ENCODE data around the gene ZC3H4. TPM values are rescaled to one million over a fixed set of nuclear protein-coding genes. Genes with fewer than 3 reads are reported as not detected.

Gene ZC3H4
- total and polyA plus RNA-seq, 9 of the 15 experiments (the other 6 are each of a cell fraction or from before 2014, with no cell fraction given), result 2.2 to 75.6 (median 18.3) TPM

GRCh38 chr19:47111006-47111621, 2.5 kb downstream of the ZC3H4 start (continued):
- TF ChIP-seq SIX5 (IDR thresholded peaks at IDR 0.05; ENCODE audit: borderline replicate concordance in 1 of 2, insufficient read depth in 1 of 2, low read depth in 1 of 2, low read length in 2 of 2) (no peak), MITF (IDR thresholded peaks at IDR 0.05) (no peak), TFAP4 (CRISPR knock-in tag; IDR thresholded peaks at IDR 0.05; ENCODE audit: borderline replicate concordance) (peak; percentile 27; the same call in 1 of the 2 replicates), THAP7 (CRISPR knock-in tag; IDR thresholded peaks at IDR 0.05) (no peak), ZNF277 (CRISPR knock-in tag; IDR thresholded peaks at IDR 0.05; ENCODE audit: borderline replicate concordance) (no peak), SPI1 (IDR thresholded peaks at IDR 0.05; ENCODE audit: borderline replicate concordance, low read depth, low read length) (peak; percentile 73), ATF6 (CRISPR knock-in tag; IDR thresholded peaks at IDR 0.05) (no peak), RB1 (IDR thresholded peaks at IDR 0.05; ENCODE audit: low read depth) (0 out of 2 replicates have a peak, but pooled peaks have one; percentile 24), POLR2B (IDR thresholded peaks at IDR 0.05; ENCODE audit: low read depth, partially characterized antibody) (peak; percentile 37), ZNF174 (CRISPR knock-in tag; IDR thresholded peaks at IDR 0.05) (no peak), CBFB (CRISPR knock-in tag; IDR thresholded peaks at IDR 0.05) (no peak), TGIF2 (CRISPR knock-in tag; IDR thresholded peaks at IDR 0.05) (no peak), PURB (CRISPR knock-in tag; IDR thresholded peaks at IDR 0.05; ENCODE audit: low read depth) (no peak), SAP30 (IDR thresholded peaks at IDR 0.05; ENCODE audit: borderline replicate concordance, insufficient read depth, low read depth, low read length, poor library complexity, severe bottlenecking) (no peak), ZNF121 (CRISPR knock-in tag; conservative IDR thresholded peaks at IDR 0.05) (no peak), ZKSCAN8 (CRISPR knock-in tag; IDR thresholded peaks at IDR 0.05) (no peak), VEZF1 (CRISPR knock-in tag; IDR thresholded peaks at IDR 0.05) (no peak), TCF15 (CRISPR knock-in tag; IDR thresholded peaks at IDR 0.05) (no peak)
